DOHH2 (cell line): Measurements from ENCODE around the gene ZYG11B.
"Not testable (repeated sequence)": the region's sequence is repeated elsewhere in the genome, so short reads cannot be mapped to it uniquely, and the experiment has no call there.

ENCODE experiments used
- H3F3A ChIP-seq: fragments of 200-600 bp; sonication (generic), shearing (Covaris generic); 2 replicates; pipeline ENCODE4 v1.6.0; 2016; ENCODE audit warnings: antibody characterized with exemption, mild to moderate bottlenecking; ENCODE audit not compliant: control insufficient read depth, insufficient read depth
- H3K27ac ChIP-seq: fragments of 200-600 bp; sonication (generic); 2 replicates; pipeline ENCODE4 v1.5.1; 2014; ENCODE audit warnings: low read depth, mild to moderate bottlenecking, low read length, moderate library complexity
- H3K27me3 ChIP-seq: fragments of 200-600 bp; sonication (generic); 2 replicates; pipeline ENCODE4 v1.6.1; 2014; ENCODE audit warnings: mild to moderate bottlenecking, low read length, mixed read lengths; ENCODE audit not compliant: control insufficient read depth
- H3K36me3 ChIP-seq: fragments of 200-600 bp; sonication (generic); 2 replicates; pipeline ENCODE4 v1.6.1; 2014; ENCODE audit warnings: mild to moderate bottlenecking, low read length, moderate library complexity, mixed read lengths; ENCODE audit not compliant: control insufficient read depth
- H3K4me1 ChIP-seq: fragments of 200-600 bp; sonication (generic); 2 replicates; pipeline ENCODE4 v1.6.1; 2014; ENCODE audit warnings: mild to moderate bottlenecking, low read length, mixed read lengths; ENCODE audit not compliant: control insufficient read depth
- H3K4me2 ChIP-seq: fragments of 200-600 bp; sonication (generic); 2 replicates; pipeline ENCODE4 v1.6.0; 2014; ENCODE audit warnings: mild to moderate bottlenecking, low read length, moderate library complexity
- H3K4me3 ChIP-seq: fragments of 200-600 bp; sonication (generic); 2 replicates; pipeline ENCODE4 v1.5.1; 2014; ENCODE audit warnings: mild to moderate bottlenecking, low read length, mixed read lengths
- H3K79me2 ChIP-seq: fragments of 200-600 bp; sonication (generic); 2 replicates; pipeline ENCODE4 v1.6.1; 2014; ENCODE audit warnings: mild to moderate bottlenecking, low read length, mixed read lengths; ENCODE audit not compliant: control insufficient read depth
- H3K9me2 ChIP-seq: fragments of 200-600 bp; sonication (generic); replicated peaks from 2 replicates; pipeline ENCODE4 v1.6.1; 2014; ENCODE audit warnings: mild to moderate bottlenecking, low read length, mixed read lengths; ENCODE audit not compliant: control insufficient read depth
- H3K9me3 ChIP-seq: fragments of 200-600 bp; sonication (generic); 2 replicates; pipeline ENCODE4 v1.6.1; 2014; ENCODE audit warnings: antibody characterized with exemption, low read length, mixed read lengths; ENCODE audit not compliant: control insufficient read depth, insufficient read depth
- H4K20me1 ChIP-seq: fragments of 200-600 bp; sonication (generic); 2 replicates; pipeline ENCODE4 v1.6.0; 2014; ENCODE audit warnings: low read depth, mild to moderate bottlenecking, antibody characterized with exemption, low read length, moderate library complexity; ENCODE audit not compliant: control insufficient read depth, insufficient read depth
- EZH2phosphoT487 ChIP-seq: fragments of 200-600 bp; sonication (generic); IDR thresholded peaks from 2 replicates; pipeline ENCODE4 v1.6.1; 2017; ENCODE audit warnings: borderline replicate concordance, mild to moderate bottlenecking, antibody characterized with exemption, low read length, moderate library complexity, mixed read lengths
- TF ChIP-seq, protein P1 (sequence below): fragments of 200-600 bp; sonication (generic); IDR thresholded peaks from one replicate; pipeline ENCODE4 v1.5.1; 2014; ENCODE audit warnings: antibody characterized with exemption, mild to moderate bottlenecking, low read depth, low read length; ENCODE audit not compliant: poor library complexity, severe bottlenecking

Gene ZYG11B

GRCh38 chr1:52792036-52792435 lies 65.8 kb downstream of the ZYG11B start:
- Histone ChIP-seq H3K9me3 (no peaks in the 10 kb centered on the region), H3K27me3 (no peaks in the 10 kb centered on the region), H3K27ac (no peak overlapping the region), H3F3A (no peaks in the 10 kb centered on the region), H3K4me2 (no peak overlapping the region), H3K9me2 (no peaks in the 10 kb centered on the region), H3K4me3 (no peak overlapping the region), H3K36me3 (peaks cover 6% of the 10 kb centered on the region), H4K20me1 (no peaks in the 10 kb centered on the region), H3K79me2 (no peaks in the 10 kb centered on the region), H3K4me1 (no peaks in the 10 kb centered on the region)
- no peak for TF ChIP-seq EZH2phosphoT487
- TF ChIP-seq, protein P1, sequence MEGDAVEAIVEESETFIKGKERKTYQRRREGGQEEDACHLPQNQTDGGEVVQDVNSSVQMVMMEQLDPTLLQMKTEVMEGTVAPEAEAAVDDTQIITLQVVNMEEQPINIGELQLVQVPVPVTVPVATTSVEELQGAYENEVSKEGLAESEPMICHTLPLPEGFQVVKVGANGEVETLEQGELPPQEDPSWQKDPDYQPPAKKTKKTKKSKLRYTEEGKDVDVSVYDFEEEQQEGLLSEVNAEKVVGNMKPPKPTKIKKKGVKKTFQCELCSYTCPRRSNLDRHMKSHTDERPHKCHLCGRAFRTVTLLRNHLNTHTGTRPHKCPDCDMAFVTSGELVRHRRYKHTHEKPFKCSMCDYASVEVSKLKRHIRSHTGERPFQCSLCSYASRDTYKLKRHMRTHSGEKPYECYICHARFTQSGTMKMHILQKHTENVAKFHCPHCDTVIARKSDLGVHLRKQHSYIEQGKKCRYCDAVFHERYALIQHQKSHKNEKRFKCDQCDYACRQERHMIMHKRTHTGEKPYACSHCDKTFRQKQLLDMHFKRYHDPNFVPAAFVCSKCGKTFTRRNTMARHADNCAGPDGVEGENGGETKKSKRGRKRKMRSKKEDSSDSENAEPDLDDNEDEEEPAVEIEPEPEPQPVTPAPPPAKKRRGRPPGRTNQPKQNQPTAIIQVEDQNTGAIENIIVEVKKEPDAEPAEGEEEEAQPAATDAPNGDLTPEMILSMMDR = no peak

GRCh38 chr1:52793717-52794116 lies 67.5 kb downstream of the ZYG11B start:
- not testable (repeated sequence) for H3F3A ChIP-seq

DNA sequence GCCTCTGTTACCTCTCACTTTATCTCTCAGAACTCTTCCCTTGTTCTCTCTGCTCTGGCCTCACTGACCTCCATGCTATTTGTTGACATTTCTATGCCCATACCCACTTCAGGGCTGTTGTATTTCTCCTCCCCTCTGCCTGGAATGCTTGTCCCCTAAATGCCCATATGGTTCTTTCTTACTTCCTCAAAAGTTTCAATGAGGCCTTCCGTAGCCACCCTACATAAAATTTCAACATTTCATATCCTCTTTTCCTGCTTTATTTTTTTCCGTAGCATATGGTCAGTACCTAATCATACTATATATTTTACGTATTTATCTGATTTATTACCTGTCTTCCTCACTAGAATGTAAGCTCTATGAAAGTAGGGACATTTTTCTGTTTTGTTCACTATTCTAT lies 69.2 kb downstream of the ZYG11B start:
- H3K9me3 ChIP-seq = no peaks in the 10 kb centered on the region
- no peaks in the 10 kb centered on the region for H4K20me1 ChIP-seq
- H3K9me2 ChIP-seq = no peaks in the 10 kb centered on the region
- H3K4me2 ChIP-seq = no peak overlapping the region
- no peak overlapping the region for H3K27ac ChIP-seq
- TF ChIP-seq, protein P1 = no peak
- TF ChIP-seq EZH2phosphoT487 = no peak
- H3K36me3 ChIP-seq = peaks cover 6% of the 10 kb centered on the region
- no peaks in the 10 kb centered on the region for H3F3A ChIP-seq
- no peaks in the 10 kb centered on the region for H3K79me2 ChIP-seq
- no peaks in the 10 kb centered on the region for H3K4me1 ChIP-seq
- H3K27me3 ChIP-seq = no peaks in the 10 kb centered on the region
- H3K4me3 ChIP-seq = no peak overlapping the region

More at GRCh38 chr1:52793717-52794116, 67.5 kb downstream of the ZYG11B start:
- H3K9me3 ChIP-seq, H3K4me1 ChIP-seq, H3K27me3 ChIP-seq, H3K4me2 ChIP-seq, H3K36me3 ChIP-seq, H3K79me2 ChIP-seq, H3K9me2 ChIP-seq, H4K20me1 ChIP-seq, H3K27ac ChIP-seq, H3K4me3 ChIP-seq: not testable (repeated sequence)

DNA sequence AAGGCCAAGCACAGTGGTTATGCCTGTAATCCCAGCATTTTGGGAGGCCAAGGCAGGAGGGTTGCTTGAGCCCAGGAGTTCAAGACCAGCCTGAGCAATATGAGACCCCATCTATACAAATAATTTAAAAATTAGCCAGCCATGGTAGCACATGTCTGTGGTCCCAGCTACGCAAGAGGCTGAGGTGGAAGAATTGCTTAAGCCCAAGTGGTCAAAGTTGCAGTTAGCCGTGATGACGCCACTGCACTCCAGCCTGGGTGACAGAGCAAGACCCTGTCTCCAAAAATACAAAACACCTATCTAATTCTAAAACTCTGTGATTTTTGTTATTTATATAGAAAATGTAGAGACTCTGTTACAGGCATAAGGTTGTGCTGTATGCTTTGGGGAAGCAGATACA lies 72.1 kb downstream of the ZYG11B start:
- Histone ChIP-seq H3K79me2 (no peaks in the 10 kb centered on the region), H4K20me1 (no peaks in the 10 kb centered on the region)

More for the DNA sequence above, 72.1 kb downstream of the ZYG11B start:
- Histone ChIP-seq H3K27me3 (no peaks in the 10 kb centered on the region), H3K36me3 (peaks cover 6% of the 10 kb centered on the region), H3K9me2 (no peaks in the 10 kb centered on the region), H3K4me2 (no peak overlapping the region), H3K4me1 (no peaks in the 10 kb centered on the region), H3K4me3 (no peak overlapping the region), H3K27ac (no peak overlapping the region), H3K9me3 (no peaks in the 10 kb centered on the region), H3F3A (no peaks in the 10 kb centered on the region)
- TF ChIP-seq EZH2phosphoT487 = no peak
- TF ChIP-seq, protein P1 = no peak
